RWPE1 (cell line): Measurements from ENCODE around the gene SLC25A39.
"Not testable (repeated sequence)": the region's sequence is repeated elsewhere in the genome, so short reads cannot be mapped to it uniquely, and the experiment has no call there.

Source experiments
- CTCF ChIA-PET: fragments of 350-600 bp; sonication (Branson Sonifier 250); formaldehyde crosslinking; extraction: SDS; loops from one replicate; lab custom pipeline; 2021; lab: Yijun Ruan, JAX
- POLR2A ChIA-PET: fragments of 400-600 bp; formaldehyde crosslinking; extraction: SDS; loops from one replicate; lab custom pipeline; 2020; ENCODE audit warnings: antibody characterized with exemption; ENCODE audit not compliant: low non-redundant PET; lab: Yijun Ruan, JAX
- DNase-seq: peaks from one replicate; pipeline ENCODE4 v3.0.0; 2012; ENCODE audit warnings: low spot score
- H3K27ac ChIP-seq: fragments of 450-650 bp; 2 replicates; pipeline ENCODE4 v1.5.1; 2017
- CTCF ChIP-seq: fragments of 450-650 bp; conservative IDR thresholded peaks from 2 replicates; pipeline ENCODE4 v1.5.1; 2017; ENCODE audit warnings: low read depth, mild to moderate bottlenecking

Gene SLC25A39

GRCh38 chr17:44334727-44335126 lies 10.1 kb upstream of the SLC25A39 start:
- DNase-seq: no peak
- TF ChIP-seq CTCF: no peak
- POLR2A ChIA-PET: no interaction called here
- CTCF ChIA-PET: interaction anchor here (0.5 to 1.4 kb wide), 2 partner anchors 11 to 129 kb away, joined by 3 to 4 read pairs; partner anchors contain the start of gene GRN
- H3K27ac ChIP-seq: no peak overlapping the region

GRCh38 chr17:44334315-44334714 lies 9.7 kb upstream of the SLC25A39 start:
- DNase-seq: no peak
- TF ChIP-seq CTCF: no peak
- H3K27ac ChIP-seq: peak overlapping the region; percentile 53
- POLR2A ChIA-PET: no interaction called here
- CTCF ChIA-PET: interaction anchor here (0.5 to 1.4 kb wide), 2 partner anchors 11 to 129 kb away, joined by 3 to 4 read pairs; partner anchors contain the start of gene GRN

- DNase-seq: no peak
- POLR2A ChIA-PET: no interaction called here
- peak overlapping the region; percentile 53 for H3K27ac ChIP-seq
- no peak for TF ChIP-seq CTCF
- CTCF ChIA-PET: interaction anchor here (0.7 to 1.4 kb wide), 3 partner anchors 9 to 335 kb away, joined by 3 to 4 read pairs (median 3); partner anchors contain the start of gene GRN
Observed at GRCh38 chr17:44333371-44333770, 8.7 kb upstream of the SLC25A39 start.

- POLR2A ChIA-PET: no interaction called here
- CTCF ChIA-PET: interaction anchor here (0.6 to 1.4 kb wide), 12 partner anchors 15 to 1592 kb away, joined by 3 to 7 read pairs (median 3); partner anchors contain the start of genes PLEKHM1 and UBTF
- no peak for DNase-seq
- peak; percentile 88 for TF ChIP-seq CTCF
- H3K27ac ChIP-seq: no peak overlapping the region
Observed at GRCh38 chr17:44331249-44331760, 6.7 kb upstream of the SLC25A39 start.

- POLR2A ChIA-PET: interaction anchor here (0.6 kb wide), 1 partner anchor 17 kb away, joined by 3 read pairs; no protein-coding TSS in a partner anchor
- CTCF ChIA-PET: interaction anchor here (0.6 to 1.1 kb wide), 9 partner anchors 16 to 141 kb away, joined by 3 to 4 read pairs (median 3); partner anchors contain the start of gene UBTF
- DNase-seq: not testable (repeated sequence)
Observed at GRCh38 chr17:44330263-44330662, 5.6 kb upstream of the SLC25A39 start.

GRCh38 chr17:44329516-44329915 lies 4.9 kb upstream of the SLC25A39 start:
- CTCF ChIA-PET: interaction anchor here (0.6 kb wide), 1 partner anchor 18 kb away, joined by 5 read pairs; no protein-coding TSS in a partner anchor
- DNase-seq, H3K27ac ChIP-seq, POLR2A ChIA-PET: not testable (repeated sequence)

More at GRCh38 chr17:44330263-44330662, 5.6 kb upstream of the SLC25A39 start:
- H3K27ac ChIP-seq: not testable (repeated sequence)

GRCh38 chr17:44327715-44328449 lies 3.3 kb upstream of the SLC25A39 start:
- ChIA-PET POLR2A (interaction anchor here (0.6 to 0.7 kb wide), 2 partner anchors 15 to 18 kb away, joined by 3 read pairs; no protein-coding TSS in a partner anchor), CTCF (interaction anchor here (0.5 kb wide), 1 partner anchor 174 kb away, joined by 4 read pairs; no protein-coding TSS in a partner anchor)
- peak overlapping the region; percentile 99 for H3K27ac ChIP-seq
- TF ChIP-seq CTCF: no peak
- no peak for DNase-seq
